Bronchial epithelial cell (primary cell): ENCODE measurements around the gene GPRC5A. TPM values are rescaled to one million over a fixed set of nuclear protein-coding genes. Genes with fewer than 3 reads are reported as not detected.

ENCODE experiments used
- DNase-seq: peaks from one replicate; pipeline ENCODE4 v3.0.0-alpha.2; 2010; ENCODE audit warnings: low read depth
- FAIRE-seq: peaks from 2 replicates; lab custom pipeline; 2011; peaks lifted over from hg19 to GRCh38; lab: Jason Lieb, UNC
- H3K27me3 ChIP-seq: 2 replicates; pipeline ENCODE4 v1.5.1; 2011; ENCODE audit warnings: low read length; ENCODE audit not compliant: control insufficient read depth, insufficient read depth
- H3K36me3 ChIP-seq: 2 replicates; pipeline ENCODE4 v1.5.1; 2011; ENCODE audit warnings: low read length; ENCODE audit not compliant: control insufficient read depth, insufficient read depth
- H3K4me3 ChIP-seq: 2 replicates; pipeline ENCODE4 v1.5.1; 2011; ENCODE audit warnings: mild to moderate bottlenecking, low read depth, low read length, control low read depth
- CTCF ChIP-seq: IDR thresholded peaks from 2 replicates; pipeline ENCODE4 v1.5.1; 2011; ENCODE audit warnings: mild to moderate bottlenecking, moderate library complexity, low read length, control low read depth, inconsistent platforms; ENCODE audit not compliant: insufficient read depth, severe bottlenecking
- total RNA-seq: library from RNA; depleted of rRNA; stranded (reverse); fragments of >200 nt; gene quantifications from 2 replicates; pipeline ENCODE4 v1.2.1, GENCODE V29; 2014

GPRC5A gene
- total RNA-seq, 1 donor from 2014 or later, result 16.1 TPM

DNA sequence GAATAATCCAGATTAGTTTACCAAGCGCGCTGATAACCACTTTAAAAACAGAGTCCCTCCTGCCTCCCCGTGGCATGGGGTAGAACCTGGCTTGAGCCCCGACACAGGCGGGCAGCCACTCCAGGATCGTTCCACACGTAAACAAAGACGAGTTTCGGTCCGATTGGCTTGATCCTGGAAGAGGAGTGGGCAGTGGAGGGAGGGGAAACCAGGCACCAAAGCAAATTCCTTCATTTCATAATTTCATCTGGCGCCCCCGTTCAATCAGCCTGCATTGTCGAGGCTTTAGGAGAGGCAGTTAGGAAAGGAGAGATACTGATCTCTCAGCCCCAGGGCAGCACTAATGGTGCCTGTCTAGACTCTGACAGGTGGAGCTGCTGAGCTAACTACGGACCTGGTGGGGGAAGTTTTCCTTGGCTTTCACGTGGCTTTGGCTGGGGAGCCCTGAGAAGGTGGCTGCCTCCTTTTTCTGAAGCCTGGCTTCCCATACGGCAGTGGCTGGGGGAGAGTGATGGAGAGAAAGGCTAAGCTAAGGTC lies 751 bp upstream of the GPRC5A start:
- peak; percentile 82 for DNase-seq
- Histone ChIP-seq H3K36me3 (no peaks in the 10 kb centered on the region), H3K27me3 (no peaks in the 10 kb centered on the region), H3K4me3 (peak overlapping the region; percentile 58)
- TF ChIP-seq CTCF, result peak; percentile 41
- peak; percentile 84 for FAIRE-seq

DNA sequence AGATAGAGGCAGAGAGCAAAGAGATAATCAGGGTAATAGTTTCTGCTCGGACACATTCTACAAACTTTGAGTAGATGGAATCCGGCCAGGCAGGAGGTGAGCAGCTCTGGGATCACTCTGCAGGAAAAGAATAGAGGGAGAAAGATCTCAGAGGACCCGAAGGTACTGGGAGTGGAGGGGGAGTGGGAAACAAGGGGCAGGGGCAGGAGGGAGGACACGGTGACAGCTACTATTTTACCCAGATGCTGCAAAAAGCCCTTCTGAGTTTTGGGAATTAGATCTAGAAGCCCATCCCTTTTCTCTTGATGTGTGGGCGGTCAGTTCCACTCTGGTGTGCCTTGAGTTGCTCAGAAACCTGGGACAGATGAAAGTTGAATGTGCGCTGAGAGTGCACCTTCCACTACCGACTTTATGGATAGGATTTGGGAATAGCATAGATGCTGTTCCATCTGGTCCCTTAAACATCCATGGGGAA lies 556 bp downstream of the GPRC5A start:
- H3K4me3 ChIP-seq, result peak overlapping the region; percentile 58
- FAIRE-seq, result no peak
- DNase-seq, result no peak
- no peaks in the 10 kb centered on the region for H3K36me3 ChIP-seq
- TF ChIP-seq CTCF, result no peak
- no peaks in the 10 kb centered on the region for H3K27me3 ChIP-seq

DNA sequence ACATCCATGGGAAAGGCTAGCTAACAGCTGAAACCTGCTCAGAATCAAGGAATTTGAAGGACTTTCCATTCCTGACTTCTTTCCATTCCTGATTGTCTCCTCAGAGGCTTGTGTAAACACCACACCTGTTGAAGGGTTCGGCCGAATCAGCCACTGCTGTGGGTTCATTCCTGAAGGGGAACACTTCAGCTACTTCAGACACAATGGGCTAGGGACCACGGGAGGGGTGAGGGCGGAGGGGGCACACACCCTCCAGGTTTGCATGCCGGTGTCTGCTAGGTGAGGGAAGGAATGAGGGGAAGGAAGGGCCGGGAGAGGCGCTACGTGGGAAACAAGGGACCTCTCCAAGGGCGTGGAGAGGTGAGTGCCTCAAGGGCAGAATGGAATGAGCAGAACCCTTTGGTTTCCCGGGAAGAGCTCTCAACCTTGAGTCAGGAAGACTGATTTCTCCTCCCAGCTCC lies 1.3 kb downstream of the GPRC5A start:
- no peaks in the 10 kb centered on the region for H3K27me3 ChIP-seq
- no peaks in the 10 kb centered on the region for H3K36me3 ChIP-seq
- TF ChIP-seq CTCF, result no peak
- H3K4me3 ChIP-seq, result peak overlapping the region; percentile 58
- no peak for DNase-seq
- FAIRE-seq, result peak; percentile 60

GRCh38 chr12:12893438-12893837 lies 2.1 kb downstream of the GPRC5A start:
- Histone ChIP-seq H3K4me3 (no peak overlapping the region), H3K27me3 (no peaks in the 10 kb centered on the region), H3K36me3 (no peaks in the 10 kb centered on the region)
- no peak for DNase-seq
- FAIRE-seq, result no peak
- no peak for TF ChIP-seq CTCF

DNA sequence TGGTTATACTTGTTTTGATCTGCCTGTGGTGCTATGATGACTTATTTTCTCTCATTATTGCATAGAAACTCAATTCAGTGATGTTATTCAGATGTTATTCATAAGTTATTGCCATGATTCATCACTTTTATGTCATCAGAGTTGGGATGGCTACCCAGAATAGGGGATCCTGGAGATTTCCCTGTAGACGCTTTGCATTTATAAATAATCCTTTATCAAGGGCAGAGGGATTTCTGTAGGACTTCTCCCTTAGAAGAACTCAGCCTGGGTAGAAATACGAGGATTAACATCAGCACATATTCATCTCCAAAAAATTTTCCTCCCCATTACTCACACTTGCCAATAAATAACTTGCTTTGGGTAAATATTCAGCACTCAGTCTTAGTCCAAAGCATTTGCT lies 4.9 kb downstream of the GPRC5A start:
- no peak overlapping the region for H3K4me3 ChIP-seq
- TF ChIP-seq CTCF, result no peak
- no peaks in the 10 kb centered on the region for H3K27me3 ChIP-seq
- DNase-seq (peak; percentile 80), FAIRE-seq (no peak)
- no peaks in the 10 kb centered on the region for H3K36me3 ChIP-seq

- no peak overlapping the region for H3K4me3 ChIP-seq
- DNase-seq (no peak), FAIRE-seq (no peak)
- no peaks in the 10 kb centered on the region for H3K36me3 ChIP-seq
- no peaks in the 10 kb centered on the region for H3K27me3 ChIP-seq
- TF ChIP-seq CTCF, result no peak
These were observed 5.9 kb downstream of the GPRC5A start for GRCh38 chr12:12897302-12897701.
